ENCODE data around the gene TXNL1.

Gene TXNL1

GRCh38 chr18:56662902-56663301 is 24.5 kb upstream of the TXNL1 start:
- no peak for TF ChIP-seq CTCF (conservative IDR thresholded peaks at IDR 0.05; ENCODE audit: control insufficient read depth, insufficient read depth, low read depth, low read length)
- no peak for DNase-seq (ENCODE audit: low read depth)
- H3K4me3 ChIP-seq (ENCODE audit: control insufficient read depth, low read depth, low read length) = no peak overlapping the region

GRCh38 chr18:56662502-56662901 is 24.1 kb upstream of the TXNL1 start:
- no peak for DNase-seq (ENCODE audit: low read depth)
- H3K4me3 ChIP-seq (ENCODE audit: control insufficient read depth, low read depth, low read length) = no peak overlapping the region
- no peak for TF ChIP-seq CTCF (conservative IDR thresholded peaks at IDR 0.05; ENCODE audit: control insufficient read depth, insufficient read depth, low read depth, low read length)

- no peak overlapping the region for H3K4me3 ChIP-seq (ENCODE audit: control insufficient read depth, low read depth, low read length)
- DNase-seq (ENCODE audit: low read depth) = no peak
Measured at GRCh38 chr18:56662063-56662408, 23.6 kb upstream of the TXNL1 start.

GRCh38 chr18:56661360-56662062 is 23.1 kb upstream of the TXNL1 start:
- no peak overlapping the region for H3K4me3 ChIP-seq (ENCODE audit: control insufficient read depth, low read depth, low read length)
- peak; percentile 14 for DNase-seq (ENCODE audit: low read depth)

More at GRCh38 chr18:56662063-56662408, 23.6 kb upstream of the TXNL1 start:
- no peak for TF ChIP-seq CTCF (conservative IDR thresholded peaks at IDR 0.05; ENCODE audit: control insufficient read depth, insufficient read depth, low read depth, low read length)

GRCh38 chr18:56660655-56661054 is 22.3 kb upstream of the TXNL1 start:
- TF ChIP-seq CTCF (conservative IDR thresholded peaks at IDR 0.05; ENCODE audit: control insufficient read depth, insufficient read depth, low read depth, low read length) = no peak
- H3K4me3 ChIP-seq (ENCODE audit: control insufficient read depth, low read depth, low read length) = no peak overlapping the region
- no peak for DNase-seq (ENCODE audit: low read depth)

More at GRCh38 chr18:56661360-56662062, 23.1 kb upstream of the TXNL1 start:
- no peak for TF ChIP-seq CTCF (conservative IDR thresholded peaks at IDR 0.05; ENCODE audit: control insufficient read depth, insufficient read depth, low read depth, low read length)

- DNase-seq (ENCODE audit: low read depth) = no peak
- no peak overlapping the region for H3K4me3 ChIP-seq (ENCODE audit: control insufficient read depth, low read depth, low read length)
Measured at GRCh38 chr18:56659111-56659510, 20.7 kb upstream of the TXNL1 start.

More at GRCh38 chr18:56659111-56659510, 20.7 kb upstream of the TXNL1 start:
- TF ChIP-seq CTCF (conservative IDR thresholded peaks at IDR 0.05; ENCODE audit: control insufficient read depth, insufficient read depth, low read depth, low read length) = no peak
